GM10847 (cell line): Measurements from ENCODE around the gene MSX2.

ENCODE experiments used
- POLR2A ChIP-seq: IDR thresholded peaks from 2 replicates; pipeline ENCODE4 v1.6.1; 2011; ENCODE audit not compliant: insufficient read length; ENCODE audit errors: extremely low read depth

MSX2 gene

DNA sequence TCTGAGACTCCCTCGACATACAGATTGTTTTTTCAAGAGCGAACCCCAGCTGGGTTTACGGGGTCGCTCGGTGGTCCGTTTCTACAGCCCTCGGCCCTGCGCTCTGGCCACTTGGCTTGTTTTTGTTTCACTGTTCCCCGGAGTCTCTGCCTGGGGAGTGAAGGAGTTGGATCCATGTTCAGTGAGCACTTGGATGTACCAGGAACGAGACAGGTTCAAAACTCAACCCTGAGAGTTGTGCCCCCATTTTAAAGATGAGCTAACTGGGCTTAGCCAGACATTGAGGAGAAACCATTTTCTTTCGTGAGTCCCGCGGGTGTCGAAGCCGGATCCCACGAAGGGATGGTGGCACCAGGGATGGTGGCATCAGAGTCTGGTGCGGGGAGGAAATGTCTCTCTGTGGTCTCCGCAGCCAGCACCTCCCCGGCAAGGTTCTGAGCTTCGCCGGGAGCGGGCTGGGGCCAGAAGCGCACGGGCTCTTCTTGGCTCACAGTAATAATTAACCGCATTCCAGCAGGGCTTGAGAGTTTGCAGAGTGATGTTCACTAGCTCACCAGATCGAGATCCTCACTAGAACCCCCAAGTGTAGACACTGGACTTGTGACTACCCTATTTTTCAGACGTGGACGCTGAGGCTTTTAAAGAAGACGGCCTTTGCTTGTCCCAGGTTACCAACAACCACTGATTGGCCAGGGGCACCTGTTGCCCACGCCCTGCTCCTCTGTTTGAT, 1.0 kb downstream of the MSX2 start:
- no peak for TF ChIP-seq POLR2A

DNA sequence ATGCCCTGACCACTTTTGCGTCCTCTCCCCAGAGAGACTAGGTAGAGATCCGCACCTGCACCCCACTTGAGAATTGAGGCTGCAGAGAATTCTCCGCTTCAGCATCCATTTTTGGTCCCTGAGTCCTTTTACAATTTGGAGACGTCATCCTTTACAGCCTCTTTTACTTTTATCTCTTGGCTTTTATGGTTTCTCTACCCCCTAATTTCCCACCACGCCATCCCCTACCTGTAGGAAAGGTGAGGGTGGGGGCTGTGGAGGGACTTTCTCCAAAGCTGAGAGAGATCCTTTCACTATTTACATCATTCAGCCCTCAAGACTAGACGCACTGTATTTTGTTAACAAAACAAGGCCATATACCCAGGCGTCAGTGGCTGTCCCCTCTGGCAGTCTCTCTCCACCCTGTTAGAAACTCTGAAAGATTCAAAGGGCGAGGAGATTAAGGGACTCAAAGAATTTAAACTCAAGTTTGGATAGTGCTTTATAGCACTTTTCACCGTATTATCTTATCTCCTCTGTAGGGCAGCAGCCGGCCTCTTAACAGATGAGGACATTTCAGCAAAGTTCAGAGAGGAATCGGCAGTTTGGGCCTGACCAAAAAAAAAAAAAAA, 1.7 kb downstream of the MSX2 start:
- no peak for TF ChIP-seq POLR2A

DNA sequence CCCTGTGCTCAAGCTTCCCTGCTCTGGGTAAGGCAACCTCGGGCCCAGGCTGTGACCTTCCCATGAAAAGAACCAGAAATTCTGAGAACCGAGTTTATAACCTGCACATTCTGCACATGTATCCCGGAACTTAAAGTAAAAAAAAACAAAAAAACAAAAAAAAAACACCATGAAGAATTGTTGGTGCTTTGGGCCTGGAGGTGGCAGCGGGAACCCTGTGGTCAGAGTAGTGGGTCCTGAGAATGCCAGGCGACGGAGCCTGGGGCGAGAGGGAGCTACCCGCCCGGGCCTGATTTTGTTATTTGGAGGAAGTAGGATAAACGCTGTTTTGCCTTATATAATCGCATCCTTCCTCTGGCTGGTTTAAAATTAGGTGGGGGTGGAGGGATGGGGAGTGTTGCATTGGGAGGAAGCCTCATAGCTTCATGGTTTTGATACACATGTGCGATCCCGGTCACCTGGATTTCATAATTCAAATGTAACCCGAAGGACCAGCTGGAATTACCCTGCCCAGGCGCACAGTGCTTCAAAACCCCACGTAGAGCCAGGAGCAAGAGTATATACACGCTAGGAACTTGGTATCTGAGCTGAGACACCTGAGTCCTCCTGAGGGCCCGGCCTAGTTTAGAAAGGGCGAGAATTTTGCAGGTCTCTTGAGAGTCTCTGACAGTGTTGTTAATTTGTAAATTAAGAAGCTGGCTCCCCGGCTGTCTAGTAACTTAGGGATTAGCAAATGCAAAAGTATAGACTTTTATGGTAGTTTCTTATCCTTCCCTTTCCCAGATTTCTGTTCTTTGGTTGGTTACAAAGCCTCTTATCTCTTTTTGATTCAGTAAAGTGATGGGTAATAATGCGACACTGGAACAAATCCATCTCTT, 2.8 kb downstream of the MSX2 start:
- no peak for TF ChIP-seq POLR2A

DNA sequence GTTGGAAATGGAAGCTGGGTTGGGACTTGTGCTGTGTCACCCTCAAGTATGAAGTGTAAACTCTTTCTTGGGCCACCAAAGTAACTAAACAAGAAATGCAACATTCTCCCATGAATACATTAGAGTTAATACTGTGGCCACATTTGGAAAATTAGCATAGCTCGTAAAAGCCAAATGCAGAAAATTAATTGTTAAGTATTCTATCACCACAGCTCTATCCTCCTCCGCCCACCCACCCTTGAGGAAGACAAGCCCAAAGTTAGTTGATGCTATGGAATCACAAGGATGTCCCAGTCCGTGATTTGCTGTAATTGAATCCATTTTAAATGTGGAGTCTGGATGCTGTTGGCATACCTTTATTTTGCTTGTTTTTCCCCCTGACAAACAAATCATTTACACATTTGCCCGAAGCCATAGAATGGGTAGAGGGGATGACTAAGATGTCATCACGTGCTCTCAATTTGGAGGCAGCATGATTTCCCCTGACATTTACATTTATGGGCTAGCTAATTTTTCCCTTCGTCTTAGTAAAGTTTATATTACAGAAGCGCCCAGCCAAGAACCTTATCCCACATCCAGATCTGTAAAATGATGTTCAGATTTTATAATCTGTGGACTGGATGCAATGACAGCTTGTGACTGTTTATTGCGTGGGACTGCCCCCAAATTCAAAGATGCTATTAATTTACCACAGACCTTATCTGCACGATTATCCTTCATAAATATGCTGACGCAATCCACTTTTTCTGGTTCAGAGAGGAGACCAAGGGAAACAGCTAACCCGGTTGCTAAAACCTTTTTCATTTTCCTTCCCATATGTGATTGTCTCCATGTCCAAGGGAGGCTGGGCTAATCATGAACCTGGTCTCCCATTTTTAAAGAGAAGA, 3.7 kb downstream of the MSX2 start:
- no peak for TF ChIP-seq POLR2A

DNA sequence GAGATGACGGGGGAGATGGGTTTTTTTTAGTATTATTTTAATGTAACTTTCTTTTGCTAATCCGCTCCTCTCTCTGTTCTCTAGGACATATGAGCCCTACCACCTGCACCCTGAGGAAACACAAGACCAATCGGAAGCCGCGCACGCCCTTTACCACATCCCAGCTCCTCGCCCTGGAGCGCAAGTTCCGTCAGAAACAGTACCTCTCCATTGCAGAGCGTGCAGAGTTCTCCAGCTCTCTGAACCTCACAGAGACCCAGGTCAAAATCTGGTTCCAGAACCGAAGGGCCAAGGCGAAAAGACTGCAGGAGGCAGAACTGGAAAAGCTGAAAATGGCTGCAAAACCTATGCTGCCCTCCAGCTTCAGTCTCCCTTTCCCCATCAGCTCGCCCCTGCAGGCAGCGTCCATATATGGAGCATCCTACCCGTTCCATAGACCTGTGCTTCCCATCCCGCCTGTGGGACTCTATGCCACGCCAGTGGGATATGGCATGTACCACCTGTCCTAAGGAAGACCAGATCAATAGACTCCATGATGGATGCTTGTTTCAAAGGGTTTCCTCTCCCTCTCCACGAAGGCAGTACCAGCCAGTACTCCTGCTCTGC, 4.8 kb downstream of the MSX2 start:
- TF ChIP-seq POLR2A: no peak

DNA sequence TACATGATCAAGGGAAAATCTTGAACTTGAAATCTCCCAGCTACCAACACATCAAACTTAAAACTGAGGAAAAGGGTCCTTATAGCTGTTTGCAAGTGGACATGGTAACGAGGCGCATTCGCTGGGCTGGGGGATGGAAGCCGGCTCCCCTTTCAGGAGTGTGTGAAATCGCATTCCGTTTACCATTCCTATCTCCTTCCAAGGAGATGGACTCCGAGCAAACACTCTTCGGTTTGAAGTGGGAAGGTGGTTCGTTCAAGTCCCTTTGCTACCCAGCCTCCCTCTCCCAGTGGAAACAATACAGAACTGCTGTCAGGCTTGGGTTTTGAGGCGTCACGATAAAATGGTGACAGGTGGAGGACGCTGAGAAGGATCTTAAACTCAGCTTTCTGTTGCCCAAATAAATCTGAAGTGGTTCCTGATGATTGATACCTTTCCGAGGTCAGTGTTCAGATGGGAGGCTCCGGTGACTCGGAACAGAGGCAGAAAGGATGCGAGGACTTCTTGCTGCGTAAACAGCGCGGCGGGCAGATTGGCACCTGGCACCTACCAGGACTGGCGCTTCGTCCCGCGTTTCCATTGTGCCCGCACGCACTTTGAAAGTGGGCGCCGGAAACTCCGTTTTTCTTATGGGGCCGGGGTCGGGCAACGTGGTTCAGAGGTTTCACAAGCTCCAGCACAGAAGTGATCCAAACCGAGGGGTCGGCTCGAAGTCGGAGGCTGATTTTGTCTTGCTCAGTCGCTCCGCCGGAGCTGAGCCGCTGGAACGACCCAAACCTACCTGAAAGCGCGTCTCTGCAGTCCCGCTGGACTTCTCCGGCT, 7.0 kb downstream of the MSX2 start:
- TF ChIP-seq POLR2A: no peak

DNA sequence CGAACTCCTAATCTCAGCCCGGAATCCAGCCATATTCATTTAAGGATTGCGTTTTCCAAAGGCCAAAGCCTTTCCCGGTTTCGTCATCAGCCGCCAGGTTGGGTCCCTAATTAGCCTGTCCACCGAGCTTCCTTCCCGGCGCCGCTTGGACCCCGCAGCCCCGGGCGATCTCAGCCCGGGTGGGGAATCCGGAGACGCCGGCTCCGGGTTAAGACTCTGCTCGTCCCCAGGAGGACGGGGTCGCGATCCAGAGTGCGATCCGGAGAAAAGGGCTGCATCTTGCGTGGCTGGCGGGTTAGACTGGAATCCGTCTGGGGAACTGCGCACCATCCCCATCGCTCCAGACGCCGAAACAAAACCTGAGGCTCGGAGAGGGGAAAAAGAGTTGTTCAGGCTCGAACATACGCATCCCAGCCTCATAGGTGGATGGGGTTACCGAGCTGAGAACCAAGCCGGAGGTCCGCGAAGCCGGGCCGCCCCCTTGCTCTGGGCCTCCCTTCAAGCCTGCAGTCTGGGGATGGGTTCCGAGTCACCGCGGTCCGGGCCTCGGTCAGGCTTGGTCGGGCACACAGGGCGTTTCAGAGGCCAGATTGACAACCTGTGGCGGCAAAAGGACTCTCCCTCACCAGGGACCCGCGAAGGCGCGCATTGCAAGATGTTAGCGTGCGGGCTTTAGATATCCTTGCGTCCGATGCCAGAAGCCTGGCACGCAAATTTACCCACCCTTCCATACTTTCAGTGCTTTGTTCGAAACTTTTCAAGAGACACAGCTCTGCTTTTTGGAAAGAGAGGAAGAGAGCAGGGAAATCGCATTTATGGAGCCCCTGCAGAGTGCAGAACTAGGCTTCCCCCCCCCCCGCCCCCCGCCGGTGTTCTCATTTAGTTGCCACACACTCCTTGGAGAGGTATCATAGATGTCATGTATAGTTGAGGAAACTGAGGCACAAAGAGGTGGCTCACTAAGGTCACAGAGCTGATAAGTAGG, 7.9 kb downstream of the MSX2 start:
- no peak for TF ChIP-seq POLR2A

DNA sequence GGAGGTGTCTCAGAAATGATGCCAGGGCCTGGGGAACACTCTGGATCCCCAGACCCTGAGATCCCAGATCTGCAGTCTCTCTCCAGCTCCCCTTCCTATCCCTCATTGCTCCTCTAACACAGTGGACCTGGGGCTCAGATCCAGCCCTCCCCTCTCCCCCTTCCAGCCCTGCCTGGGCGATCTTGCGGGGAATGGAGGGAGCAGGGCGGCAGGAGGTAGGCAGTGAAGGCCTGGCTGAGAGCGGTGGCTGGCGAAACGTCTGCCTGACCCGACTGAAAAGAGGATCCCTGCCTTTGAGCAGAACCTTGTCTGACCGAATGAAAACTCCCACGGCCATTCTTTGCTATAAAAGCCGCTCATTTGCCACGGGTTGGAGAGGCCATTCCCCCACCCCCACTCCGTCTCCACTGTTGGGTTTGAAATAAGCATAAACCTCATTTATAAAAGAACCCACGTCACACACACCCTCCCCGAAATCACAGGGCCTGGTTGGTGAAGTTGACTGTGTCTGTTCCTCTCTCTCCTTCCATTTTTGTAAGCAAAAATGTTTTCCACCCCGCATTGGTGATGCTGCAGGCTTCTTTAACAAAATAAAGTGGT, 8.8 kb downstream of the MSX2 start:
- TF ChIP-seq POLR2A: no peak

DNA sequence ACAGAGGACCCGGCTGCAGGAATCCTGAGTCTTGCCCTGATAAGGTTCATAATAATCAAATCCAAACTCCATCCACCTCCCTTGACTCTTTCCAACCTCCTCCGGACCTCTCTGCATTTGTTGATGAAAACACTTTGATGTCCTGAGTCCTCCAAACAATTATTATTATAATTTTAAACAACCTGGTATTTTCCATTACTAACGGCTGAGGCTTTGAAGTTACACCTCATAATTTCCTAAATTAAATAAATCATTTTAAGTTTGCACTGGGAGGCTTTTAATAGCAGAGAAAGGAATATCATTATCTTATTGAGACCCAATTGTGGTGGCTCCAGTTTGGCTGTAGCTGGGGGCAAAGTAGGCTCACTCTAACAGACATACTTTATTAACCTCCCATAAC, 9.5 kb downstream of the MSX2 start:
- no peak for TF ChIP-seq POLR2A

DNA sequence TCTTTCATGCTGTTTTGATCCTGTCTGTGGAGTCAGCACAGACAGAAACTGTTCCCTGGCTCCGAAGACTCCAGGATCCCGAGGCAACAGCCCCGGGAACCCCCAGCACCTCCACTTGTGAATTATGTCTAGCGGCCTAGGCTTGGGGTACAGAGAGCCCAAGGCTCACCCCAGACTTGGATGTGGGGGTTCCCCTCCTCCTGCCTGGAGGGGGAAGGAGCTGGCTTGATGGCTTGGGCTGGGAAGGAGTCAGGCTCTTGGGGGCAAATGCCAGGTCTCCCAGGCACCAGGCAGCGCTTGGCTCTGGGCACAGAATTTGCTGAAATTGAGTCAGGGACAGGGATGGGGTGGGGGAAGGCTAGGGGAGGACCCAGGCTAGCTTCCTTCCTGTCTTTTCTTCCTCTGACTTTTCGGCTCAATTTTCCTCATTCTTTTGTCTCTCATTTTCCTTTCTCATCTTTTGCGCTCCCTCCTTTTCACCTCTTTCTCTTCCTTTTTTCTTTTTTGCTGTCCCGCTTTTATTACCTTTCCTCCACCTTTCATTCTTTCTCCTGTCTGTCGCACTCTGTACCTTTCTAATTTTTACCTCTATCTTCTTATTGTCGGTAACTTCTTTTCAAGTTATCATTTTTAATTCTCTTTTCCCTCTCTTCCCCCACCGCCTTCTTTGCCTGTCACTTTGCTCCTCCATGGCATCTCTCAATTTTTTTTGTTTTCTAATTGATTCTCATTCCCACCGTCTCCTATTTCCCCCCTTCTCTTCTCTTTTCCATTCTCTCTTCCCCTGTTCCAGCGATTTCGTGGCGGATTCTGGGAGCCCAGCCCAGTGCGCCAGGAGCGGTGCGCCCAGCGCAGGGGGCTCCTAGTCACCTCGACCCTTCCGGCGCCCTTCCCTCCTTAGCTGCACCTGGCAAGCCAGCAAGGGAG, 10.5 kb downstream of the MSX2 start:
- TF ChIP-seq POLR2A: no peak

DNA sequence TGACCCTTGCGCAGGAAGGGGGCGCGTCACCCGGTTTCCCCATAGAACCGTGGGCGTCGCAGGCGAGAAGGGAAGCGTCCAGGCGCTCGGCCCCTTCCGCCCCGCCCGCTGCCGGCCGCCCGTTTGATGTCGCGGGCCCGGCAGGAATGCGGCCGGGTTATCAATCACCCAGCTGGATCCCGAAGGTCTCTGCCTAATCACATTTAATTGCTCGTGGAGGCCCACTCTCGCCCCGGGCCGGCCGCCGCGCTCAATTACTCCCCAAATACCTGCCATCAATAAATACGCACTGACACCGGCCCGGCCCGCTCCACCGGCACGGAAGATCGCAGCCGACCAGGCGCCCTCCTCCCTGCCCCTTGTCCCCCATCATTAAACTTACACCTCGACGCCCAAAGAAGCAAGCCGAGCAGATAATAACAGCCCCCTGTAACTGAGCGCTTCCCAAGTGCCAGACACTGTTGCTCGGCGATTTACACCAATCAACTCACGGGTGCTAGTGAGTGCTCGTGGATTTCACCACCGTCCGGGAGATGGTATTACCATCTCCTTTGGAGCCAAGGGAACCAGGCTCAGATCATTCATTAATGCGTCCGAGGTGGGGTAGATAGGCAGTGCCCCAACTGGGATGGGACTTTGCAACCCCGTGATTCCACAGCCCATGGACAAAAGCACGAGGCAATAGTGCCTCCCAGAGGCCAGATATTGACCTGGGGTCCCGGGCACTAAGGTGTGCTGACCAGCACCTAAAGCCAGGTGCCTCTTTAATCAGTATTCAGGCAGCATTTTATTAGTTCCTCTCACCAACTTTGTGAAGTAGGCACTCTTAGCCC, 11.3 kb downstream of the MSX2 start:
- TF ChIP-seq POLR2A: no peak

DNA sequence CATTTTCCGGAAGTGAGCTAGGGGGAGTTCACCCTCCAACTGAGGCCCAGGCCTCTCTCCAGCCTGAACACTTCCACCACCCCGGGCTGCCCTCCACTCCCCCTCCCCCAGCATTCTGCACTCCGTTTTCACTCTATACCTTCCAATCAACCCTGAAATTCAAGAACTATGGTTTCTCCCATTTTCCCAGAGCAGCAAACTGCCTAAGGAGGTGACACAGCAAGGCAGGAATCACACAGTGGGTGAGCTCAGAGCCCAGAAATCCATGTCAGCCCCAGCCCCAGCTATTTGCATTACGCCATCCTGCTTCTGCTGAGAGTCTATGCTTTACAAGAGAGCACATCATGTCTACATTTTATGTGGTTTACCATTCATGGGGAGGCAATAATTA, 11.9 kb downstream of the MSX2 start:
- TF ChIP-seq POLR2A: no peak
